ENCODE data around the gene PTK6. TPM values are rescaled to one million over a fixed set of nuclear protein-coding genes. Genes with fewer than 3 reads are reported as not detected.
A peak's percentile ranks its signal among the peaks of the same experiment; 100 is the strongest.

Gene PTK6
- total RNA-seq, 1 donor from 2014 or later = 0.13 TPM

DNA sequence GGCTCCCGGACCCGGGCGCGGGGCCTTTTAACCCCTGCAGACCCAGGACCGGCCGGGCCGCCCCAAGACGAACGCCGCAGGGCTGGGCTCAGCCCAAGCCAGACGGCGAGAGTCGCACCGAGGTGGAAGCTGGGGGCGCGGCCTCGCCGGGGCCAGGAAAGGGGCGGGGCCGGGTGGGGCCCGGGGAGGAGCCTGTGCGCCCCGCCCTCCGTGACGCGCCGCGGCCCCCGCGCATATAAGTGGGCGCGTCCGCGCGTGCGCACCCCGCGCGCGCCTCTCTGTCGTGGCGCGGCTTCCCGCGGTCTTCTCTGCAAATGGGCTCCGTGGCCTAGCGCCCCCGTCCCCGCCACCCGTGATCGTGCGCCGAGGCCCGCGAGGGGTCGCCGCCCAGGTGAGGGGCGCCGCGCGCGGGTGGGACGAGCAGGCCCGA lies 16.7 kb downstream of the PTK6 start, which contains the start of gene PPDPF:
Gene PPDPF, plus strand, starts transcription at position 262 of the 430 bp plus-strand sequence. CDS start 544 bp downstream, outside the sequence.
- Mint-ChIP-seq H3K27me3 (ENCODE audit: unreplicated experiment) (no peaks in the 10 kb centered on the region), H3K27ac (ENCODE audit: unreplicated experiment) (peak within 1 kb of the TSS; percentile 77), H3K9me3 (ENCODE audit: unreplicated experiment) (no peaks in the 10 kb centered on the region), H3K4me3 (ENCODE audit: unreplicated experiment) (peak within 1 kb of the TSS; percentile 83), H3K4me1 (ENCODE audit: unreplicated experiment) (peaks cover 15% of the 10 kb centered on the region), H3K36me3 (ENCODE audit: unreplicated experiment) (peaks cover 11% of the 10 kb centered on the region)
- no peak for TF ChIP-seq CTCF (IDR thresholded peaks at IDR 0.05)
- DNase-seq (ENCODE audit: extremely low spot score, unreplicated experiment) = peak; percentile 94

DNA sequence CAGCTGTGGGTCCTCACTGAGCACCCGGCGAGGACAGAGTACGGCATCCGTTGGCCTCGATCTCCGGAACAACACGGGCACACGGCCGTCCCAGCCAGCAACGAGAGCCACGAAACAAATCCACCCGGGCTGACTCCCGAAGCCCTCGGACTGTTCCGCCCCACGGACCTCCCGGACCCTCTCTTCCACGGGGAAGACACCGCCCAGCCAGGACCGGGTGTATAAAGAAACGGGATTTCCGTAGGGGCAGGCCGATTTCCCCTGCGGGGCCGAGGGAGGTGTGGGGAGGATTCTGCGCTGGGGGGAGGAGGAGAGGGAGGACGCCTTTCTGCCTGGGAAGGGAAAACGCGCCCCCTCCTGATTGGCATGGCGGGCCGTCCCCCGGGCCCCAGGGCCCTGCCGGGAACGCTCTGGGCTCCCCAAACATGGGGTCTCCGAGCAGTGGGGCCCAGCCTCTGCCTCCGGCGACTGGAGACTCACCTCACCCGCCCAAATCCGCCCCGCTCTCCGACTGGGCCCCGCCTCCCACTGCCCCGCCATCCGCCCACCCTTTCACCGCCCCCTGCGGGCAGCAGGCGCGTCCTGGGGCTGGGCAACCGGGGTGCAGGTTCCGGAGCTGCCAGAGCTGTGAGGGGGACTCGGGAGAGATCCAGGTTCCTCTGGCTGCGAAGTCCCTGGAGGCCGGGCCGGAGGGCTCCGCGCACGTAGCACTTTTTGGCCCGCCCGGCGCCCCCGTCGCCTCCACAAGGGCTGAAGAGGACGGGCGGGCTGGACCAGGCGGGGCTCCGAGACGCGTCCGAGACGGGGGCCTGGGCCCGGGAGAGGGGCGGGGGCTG lies 17.3 kb downstream of the PTK6 start:
- TF ChIP-seq CTCF (IDR thresholded peaks at IDR 0.05) = peak; percentile 43
- Mint-ChIP-seq H3K4me3 (ENCODE audit: unreplicated experiment) (peak overlapping the region; percentile 66), H3K27me3 (ENCODE audit: unreplicated experiment) (no peaks in the 10 kb centered on the region), H3K4me1 (ENCODE audit: unreplicated experiment) (peaks cover 15% of the 10 kb centered on the region), H3K27ac (ENCODE audit: unreplicated experiment) (peak overlapping the region; percentile 50), H3K36me3 (ENCODE audit: unreplicated experiment) (peaks cover 11% of the 10 kb centered on the region), H3K9me3 (ENCODE audit: unreplicated experiment) (no peaks in the 10 kb centered on the region)
- no peak for DNase-seq (ENCODE audit: extremely low spot score, unreplicated experiment)

GRCh38 chr20:63518946-63519667 lies 18.1 kb downstream of the PTK6 start:
- peak overlapping the region; percentile 66 for H3K4me3 Mint-ChIP-seq (ENCODE audit: unreplicated experiment)
- DNase-seq (ENCODE audit: extremely low spot score, unreplicated experiment) = no peak
- H3K9me3 Mint-ChIP-seq (ENCODE audit: unreplicated experiment) = no peaks in the 10 kb centered on the region
- no peak for TF ChIP-seq CTCF (IDR thresholded peaks at IDR 0.05)
- peak overlapping the region; percentile 50 for H3K27ac Mint-ChIP-seq (ENCODE audit: unreplicated experiment)
- peaks cover 15% of the 10 kb centered on the region for H3K4me1 Mint-ChIP-seq (ENCODE audit: unreplicated experiment)
- peaks cover 2% of the 10 kb centered on the region for H3K27me3 Mint-ChIP-seq (ENCODE audit: unreplicated experiment)
- peaks cover 11% of the 10 kb centered on the region for H3K36me3 Mint-ChIP-seq (ENCODE audit: unreplicated experiment)

DNA sequence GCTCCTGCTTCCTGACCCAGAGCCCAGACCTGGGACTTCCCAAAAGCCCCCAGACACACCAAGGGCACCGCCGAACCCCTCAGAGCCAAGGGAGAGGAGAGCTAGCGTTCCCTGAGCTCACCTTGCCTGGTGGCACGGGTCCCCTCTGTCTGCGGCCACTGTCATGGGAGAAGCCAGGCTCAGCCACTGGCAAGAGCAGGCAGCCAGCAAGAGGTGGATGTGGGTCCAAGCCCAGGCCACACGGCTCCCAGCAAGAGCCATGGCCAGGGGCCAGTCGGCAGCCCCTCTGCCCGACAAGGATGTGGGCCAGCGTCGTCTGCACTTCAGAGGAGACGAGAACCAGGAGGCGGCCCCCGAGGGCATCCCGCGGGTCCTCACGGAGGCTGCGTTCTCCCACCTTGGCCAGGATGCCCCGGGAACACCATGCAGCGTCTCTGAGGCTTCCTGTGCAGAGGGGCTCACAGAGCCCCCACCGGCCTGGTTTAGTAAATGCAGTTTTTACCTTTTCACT lies 18.8 kb downstream of the PTK6 start:
- H3K36me3 Mint-ChIP-seq (ENCODE audit: unreplicated experiment) = peaks cover 5% of the 10 kb centered on the region
- H3K4me1 Mint-ChIP-seq (ENCODE audit: unreplicated experiment) = peaks cover 15% of the 10 kb centered on the region
- no peak for DNase-seq (ENCODE audit: extremely low spot score, unreplicated experiment)
- no peak for TF ChIP-seq CTCF (IDR thresholded peaks at IDR 0.05)
- H3K27me3 Mint-ChIP-seq (ENCODE audit: unreplicated experiment) = peaks cover 5% of the 10 kb centered on the region
- no peaks in the 10 kb centered on the region for H3K9me3 Mint-ChIP-seq (ENCODE audit: unreplicated experiment)
- H3K4me3 Mint-ChIP-seq (ENCODE audit: unreplicated experiment) = no peak overlapping the region
- no peak overlapping the region for H3K27ac Mint-ChIP-seq (ENCODE audit: unreplicated experiment)
